HepG2 (cell line): ENCODE results near the gene SNRNP25.

ENCODE experiments used
- BRCA1 ChIP-seq: sonication (generic); formaldehyde crosslinking; IDR thresholded peaks from 2 replicates; pipeline ENCODE4 v1.4.0; 2020; ENCODE audit warnings: missing genetic modification reagents
- CTCF ChIP-seq: sonication (generic); formaldehyde crosslinking; IDR thresholded peaks from 2 replicates; pipeline ENCODE4 v1.5.0; 2020; ENCODE audit warnings: mild to moderate bottlenecking, missing genetic modification reagents, moderate library complexity
- KDM1A ChIP-seq: IDR thresholded peaks from 2 replicates; pipeline ENCODE4 v1.6.1; 2016; ENCODE audit warnings: missing compliant biosample characterization
- MEF2D ChIP-seq: sonication (generic); formaldehyde crosslinking; IDR thresholded peaks from 2 replicates; pipeline ENCODE4 v1.5.1; 2020; ENCODE audit warnings: mild to moderate bottlenecking, missing genetic modification reagents
- MXI1 ChIP-seq: IDR thresholded peaks from 3 replicates; pipeline ENCODE4 v1.6.1; 2012; ENCODE audit warnings: low read depth, low read length, inconsistent platforms, borderline replicate concordance
- NFIB ChIP-seq: sonication (generic); formaldehyde crosslinking; IDR thresholded peaks from 2 replicates; pipeline ENCODE4 v1.9.0; 2021; ENCODE audit warnings: missing genetic modification reagents, mild to moderate bottlenecking, borderline replicate concordance
- PREB ChIP-seq: sonication (generic); formaldehyde crosslinking; IDR thresholded peaks from 2 replicates; pipeline ENCODE4 v1.4.0; 2020; ENCODE audit warnings: missing genetic modification reagents
- RFX1 ChIP-seq: fragments of 450-650 bp; IDR thresholded peaks from 2 replicates; pipeline ENCODE4 v1.6.1; 2017
- SP5 ChIP-seq: IDR thresholded peaks from 2 replicates; pipeline ENCODE4 v1.6.1; 2016; ENCODE audit warnings: low read depth, borderline replicate concordance
- TAF1 ChIP-seq: sonication (generic); formaldehyde crosslinking; IDR thresholded peaks from 2 replicates; pipeline ENCODE4 v1.4.0; 2020; ENCODE audit warnings: missing genetic modification reagents
- TCF12 ChIP-seq, 2 experiments: fragments of 450-650 bp in 1 of 2; sonication (generic) in 1 of 2; formaldehyde crosslinking in 1 of 2; IDR thresholded peaks; 2 replicates each; pipeline versions ENCODE4 v1.6.1 to v1.8.0; 2017 to 2022; ENCODE audit warnings: antibody characterized with exemption in 1 of 2, mild to moderate bottlenecking in 1 of 2, missing genetic modification reagents in 1 of 2, moderate library complexity in 1 of 2
- ZMAT5 ChIP-seq: sonication (generic); formaldehyde crosslinking; IDR thresholded peaks from 2 replicates; pipeline ENCODE4 v1.5.0; 2020; ENCODE audit warnings: mild to moderate bottlenecking, low read depth, missing genetic modification reagents, borderline replicate concordance

- TF ChIP-seq NFIB: no peak
- no peak for TF ChIP-seq CTCF (CRISPR knock-in tag)
- TF ChIP-seq PREB (CRISPR knock-in tag): no peak
- TF ChIP-seq MXI1: no peak
- no peak for TF ChIP-seq RFX1
- no peak for TF ChIP-seq MEF2D (CRISPR knock-in tag)
- no peak for TF ChIP-seq ZMAT5 (CRISPR knock-in tag)
- TF ChIP-seq KDM1A (CRISPR knock-in tag): no peak
- no peak for TF ChIP-seq TAF1 (CRISPR knock-in tag)
- TF ChIP-seq SP5: no peak
- no peak for TF ChIP-seq TCF12 (IDR thresholded peaks at IDR 0.05)
- TF ChIP-seq TCF12 (CRISPR knock-in tag; IDR thresholded peaks at IDR 0.05): no peak
- no peak for TF ChIP-seq BRCA1
These were observed 14.4 kb upstream of the SNRNP25 start for GRCh38 chr16:38941-39892.
